K562 (cell line): ENCODE data around the gene TAF8. TPM values are rescaled to one million over a fixed set of nuclear protein-coding genes. Genes with fewer than 3 reads are reported as not detected.

Experiments
- ATAC-seq: fragments of 200-7000 bp; cut with Tn5 transposase; 3 replicates; pipeline ENCODE4 v1.9.1; 2020; ENCODE audit warnings: moderate library complexity
- BruUV-seq: library from RNA; stranded (reverse); fragments of 400-500 nt; replicated peaks from 2 replicates; lab custom pipeline; 2021; lab: Mats Ljungman, UMichigan
- CTCF ChIA-PET: fragments of 300-600 bp; formaldehyde crosslinking; extraction: SDS; loops from one replicate; lab custom pipeline; 2021; ENCODE audit warnings: low intra/inter-chr PET ratio; lab: Yijun Ruan, JAX
- POLR2A ChIA-PET: fragments of 300-600, 350-650 bp; sonication (Branson Sonifier 250); formaldehyde crosslinking; extraction: SDS; loops from one replicate; lab custom pipeline; 2021; ENCODE audit warnings: antibody characterized with exemption, inconsistent platforms; lab: Yijun Ruan, JAX
- DNase-seq, 4 experiments: peaks; one replicate each; pipeline versions ENCODE4 v3.0.0 to v3.0.0-alpha.2; 2011 to 2018; ENCODE audit warnings: low spot score in 3 of 4, mixed read lengths in 3 of 4; ENCODE audit errors: extremely low read depth in 1 of 4
- FAIRE-seq: peaks from 2 replicates; lab custom pipeline; 2011; peaks lifted over from hg19 to GRCh38; lab: Jason Lieb, UNC
- H2AFZ ChIP-seq: 2 replicates; pipeline ENCODE4 v1.6.0; 2011; ENCODE audit warnings: low read depth, low read length, control low read depth, inconsistent platforms
- H3K27ac ChIP-seq: fragments of 200-600 bp; 3 replicates; pipeline ENCODE4 v1.8.0; 2011; ENCODE audit warnings: low read depth, mild to moderate bottlenecking, control low read depth, inconsistent platforms, low read length, moderate library complexity, mixed read lengths; ENCODE audit errors: extremely low read depth
- H3K27me3 ChIP-seq, 2 experiments: fragments of 300-600 bp in 1 of 2; 2 replicates in 1 of 2; 3 replicates in 1 of 2; pipeline versions ENCODE4 v1.6.0 to v1.8.0; 2011; ENCODE audit warnings: inconsistent platforms in 2 of 2, low read length in 2 of 2, mild to moderate bottlenecking in 1 of 2, mixed read lengths in 1 of 2, moderate library complexity in 1 of 2; ENCODE audit not compliant: control insufficient read depth in 2 of 2, insufficient read depth in 2 of 2
- H3K36me3 ChIP-seq: fragments of 300-600 bp; 3 replicates; pipeline ENCODE4 v1.8.0; 2011; ENCODE audit warnings: mild to moderate bottlenecking, low read length, inconsistent platforms; ENCODE audit not compliant: control insufficient read depth, insufficient read depth
- H3K4me1 ChIP-seq, 2 experiments: fragments of 200-600 bp in 1 of 2; replicated peaks in 1 of 2; 2 replicates in 1 of 2; 3 replicates in 1 of 2; pipeline versions ENCODE4 v1.5.1 to v1.8.0; 2011; ENCODE audit warnings: inconsistent platforms in 2 of 2, low read length in 2 of 2, mild to moderate bottlenecking in 1 of 2, mixed read lengths in 1 of 2, moderate library complexity in 1 of 2; ENCODE audit not compliant: control insufficient read depth in 2 of 2, insufficient read depth in 2 of 2
- H3K4me2 ChIP-seq: 2 replicates; pipeline ENCODE4 v1.6.1; 2011; ENCODE audit warnings: low read length, control low read depth, inconsistent platforms, mixed read lengths; ENCODE audit not compliant: insufficient read depth
- H3K4me3 ChIP-seq: fragments of 200-600 bp; sonication (generic), shearing (Covaris generic); 2 replicates; pipeline ENCODE4 v1.5.1; 2016; ENCODE audit warnings: control low read depth, inconsistent platforms
- H3K79me2 ChIP-seq: fragments of 200-600 bp; 3 replicates; pipeline ENCODE4 v1.8.0; 2011; ENCODE audit warnings: low read length, inconsistent platforms; ENCODE audit not compliant: control insufficient read depth, insufficient read depth
- H3K9ac ChIP-seq, 2 experiments: 2 replicates each; pipeline versions ENCODE4 v1.6.0 to v1.6.1; 2011; ENCODE audit warnings: low read depth in 2 of 2, low read length in 2 of 2, control low read depth in 1 of 2, inconsistent platforms in 1 of 2, mild to moderate bottlenecking in 1 of 2, mixed read lengths in 1 of 2; ENCODE audit not compliant: insufficient read depth in 1 of 2
- H3K9me1 ChIP-seq: one replicate; pipeline ENCODE4 v1.6.0; 2011; ENCODE audit warnings: inconsistent platforms, mild to moderate bottlenecking, low read length, moderate library complexity; ENCODE audit not compliant: control insufficient read depth, insufficient read depth
- H3K9me3 ChIP-seq: replicated peaks from 2 replicates; pipeline ENCODE4 v1.5.1; 2011; ENCODE audit warnings: low read depth, low read length, inconsistent platforms; ENCODE audit not compliant: control insufficient read depth, insufficient read depth
- H4K20me1 ChIP-seq: replicated peaks from 2 replicates; pipeline ENCODE4 v1.6.1; 2011; ENCODE audit warnings: low read length, inconsistent platforms, mixed read lengths; ENCODE audit not compliant: control insufficient read depth, insufficient read depth
- ADNP ChIP-seq: fragments of 200-800 bp; sonication (Bioruptor generic); IDR thresholded peaks from 2 replicates; pipeline ENCODE4 v1.6.1; 2016; ENCODE audit warnings: missing genetic modification characterization, missing compliant biosample characterization
- ATF7 ChIP-seq: fragments of 450-650 bp; IDR thresholded peaks from 2 replicates; pipeline ENCODE4 v1.7.1; 2014; ENCODE audit warnings: mild to moderate bottlenecking, moderate library complexity
- BACH1 ChIP-seq: fragments of 200-800 bp; sonication (Bioruptor generic); IDR thresholded peaks from 2 replicates; pipeline ENCODE4 v1.6.1; 2016; ENCODE audit warnings: missing genetic modification characterization, missing compliant biosample characterization
- MEIS2 ChIP-seq: fragments of 450-650 bp; IDR thresholded peaks from 2 replicates; pipeline ENCODE4 v1.6.1; 2014; ENCODE audit warnings: mild to moderate bottlenecking; ENCODE audit not compliant: partially characterized antibody
- ZNF766 ChIP-seq: fragments of 200-800 bp; sonication (Bioruptor generic); conservative IDR thresholded peaks from 2 replicates; pipeline ENCODE4 v1.6.1; 2016; ENCODE audit warnings: missing genetic modification characterization, missing compliant biosample characterization
- WGBS: fragments of 100-300 bp; shearing (Covaris generic); methylation state at CpG from one replicate; pipeline ENCODE4 v1.1.6; 2016; ENCODE audit warnings: low coverage, mixed read lengths; ENCODE audit not compliant: insufficient coverage; ENCODE audit errors: missing lambda C conversion rate; 5-methylcytosine and 5-hydroxymethylcytosine counted together
- in situ Hi-C: fragments of 300-500 bp; cut with MboI; formaldehyde crosslinking; loops from 4 replicates; pipeline ENCODE4 v1.15.0; 2018; ENCODE audit warnings: inconsistent platforms, mixed read lengths
- intact Hi-C: fragments of 100-400 bp; cut with micrococcal nuclease; formaldehyde crosslinking; loops from 2 replicates; pipeline ENCODE4 v1.14.2; 2022
- polyA plus RNA-seq, 8 experiments: library from polyadenylated mRNA; depleted of rRNA in 4 of 8; stranded (reverse) in 5 of 8; unstranded in 3 of 8; fragments of >200 nt; fragmentation: Nextera tagmentation in 2 of 8; fragmentation: Illumina TruSeq in 1 of 8; extraction: Ambion mirVana in 2 of 8; extraction: Trizol in 1 of 8; gene quantifications; 2 replicates each; pipeline versions ENCODE4 v1.2.1 to v1.2.3, GENCODE V29; 2011 to 2014; ENCODE audit warnings: inconsistent platforms in 1 of 8, missing spikeins in 1 of 8
- total RNA-seq, 7 experiments: library from RNA; depleted of rRNA in 6 of 7; stranded (reverse); fragments of >200 nt in 6 of 7; fragmentation: Illumina TruSeq in 2 of 7; extraction: Trizol in 2 of 7; gene quantifications; 2 replicates each; pipeline versions ENCODE4 v1.2.1 to v1.2.3, GENCODE V29; 2011 to 2021; ENCODE audit warnings: low replicate concordance in 1 of 7
- TF ChIP-seq, protein P1 (sequence below): sonication (generic); formaldehyde crosslinking; IDR thresholded peaks from 2 replicates; pipeline ENCODE4 v1.5.0; 2020; ENCODE audit warnings: missing genetic modification reagents
- TF ChIP-seq, protein P2 (sequence below), 2 experiments: fragments of 450-650 bp; IDR thresholded peaks; 2 replicates each; pipeline ENCODE4 v1.6.1; 2016
- TF ChIP-seq, protein P3 (sequence below): fragments of 450-650 bp; IDR thresholded peaks from 2 replicates; pipeline ENCODE4 v1.6.1; 2016

The TAF8 gene
- total and polyA plus RNA-seq, 9 of the 15 experiments (the other 6 are each of a cell fraction or from before 2014, with no cell fraction given): 29.4 to 84.0 (median 52.6) TPM

DNA sequence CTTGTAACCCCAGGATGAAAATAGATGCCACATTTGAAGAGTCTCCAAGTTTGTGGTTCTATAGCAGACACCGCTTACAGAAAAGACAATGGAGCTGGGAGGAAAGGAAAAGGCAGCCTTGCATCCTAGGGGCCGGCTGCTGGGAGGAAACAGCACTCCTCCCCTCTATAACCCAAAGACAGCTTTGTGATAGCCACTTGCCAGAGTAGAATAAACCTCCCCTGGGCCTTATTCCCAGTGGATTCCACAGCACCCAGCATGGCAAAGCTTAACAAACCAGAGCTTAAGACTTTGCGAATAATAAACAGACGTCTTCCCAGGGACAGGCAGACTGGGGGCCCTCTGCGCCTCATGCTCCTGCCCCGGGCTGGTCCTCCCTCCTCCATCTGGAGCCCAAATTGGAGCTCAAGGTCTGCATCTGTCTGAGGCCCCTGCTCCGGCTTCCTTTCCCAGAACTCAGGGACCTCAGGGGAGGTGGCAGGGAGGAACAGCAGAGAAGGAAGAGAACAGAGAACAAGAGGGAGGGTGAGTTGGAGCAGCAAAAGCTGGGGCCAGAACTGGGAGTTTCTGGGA is 8.8 kb upstream of the TAF8 start:
- Histone ChIP-seq H3K4me1 (peaks cover 48 to 61% of the 10 kb centered on the region in 2 experiments), H2AFZ (peak overlapping the region; percentile 65), H4K20me1 (no peaks in the 10 kb centered on the region), H3K9ac (peak overlapping the region; percentile 31 to 32; a peak in 2 of 4 replicates), H3K36me3 (no peaks in the 10 kb centered on the region; the same call in 2 of the 3 replicates), H3K27me3 (no peaks in the 10 kb centered on the region), H3K4me3 (no peak overlapping the region), H3K27ac (no peak overlapping the region), H3K9me1 (no peaks in the 10 kb centered on the region), H3K79me2 (peaks cover 9% of the 10 kb centered on the region; the same call in 2 of the 3 replicates), H3K9me3 (no peaks in the 10 kb centered on the region), H3K4me2 (peak overlapping the region; percentile 9; the same call in 1 of the 2 replicates)
- peak in 1 of 4 experiments; percentile 8 for DNase-seq
- FAIRE-seq: no peak
- in situ Hi-C loops (loop anchor here (5.0 to 10.0 kb wide), 2 partner anchors 104 to 137 kb away; no protein-coding TSS in a partner anchor), intact Hi-C loops (loop anchor here (10.0 kb wide), 1 partner anchor 337 kb away; no protein-coding TSS in a partner anchor)
- 58% methylated on average over 7 of the region's 7 CpGs for WGBS
- BruUV-seq: no TSS peak
- ATAC-seq: no peak
- TF ChIP-seq ATF7: no peak
- 0 out of 2 replicates have a peak, but pooled peaks have one; percentile 26 for TF ChIP-seq ZNF766 (CRISPR knock-in tag)
- ChIA-PET CTCF (interaction anchor here (0.6 to 0.7 kb wide), 2 partner anchors 137 to 258 kb away, joined by 3 to 4 read pairs; no protein-coding TSS in a partner anchor), POLR2A (interaction anchor here (0.7 to 3.3 kb wide), 15 partner anchors 9 to 257 kb away, joined by 3 to 31 read pairs (median 3); partner anchors contain the start of genes CCND3, TAF8 and TOMM6)

DNA sequence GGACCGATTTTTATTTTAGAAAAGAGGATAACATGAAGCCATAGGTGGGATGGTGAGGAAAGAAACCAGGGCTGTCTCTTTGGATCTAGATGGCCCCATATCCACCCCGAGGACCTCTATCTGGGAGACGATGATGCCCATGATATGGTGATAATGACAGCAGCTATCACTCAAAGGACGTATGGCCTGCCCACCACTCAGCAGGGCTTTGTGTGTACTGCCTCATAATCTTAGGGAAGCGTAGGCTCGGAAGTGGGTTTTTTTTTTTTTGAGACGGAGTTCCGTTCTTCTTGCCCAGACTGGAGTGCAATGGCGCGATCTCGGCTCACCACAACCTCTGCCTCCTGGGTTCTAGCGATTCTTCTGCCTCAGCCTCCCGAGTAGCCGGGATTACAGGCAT is 8.2 kb upstream of the TAF8 start:
- POLR2A ChIA-PET: interaction anchor here (0.7 to 3.3 kb wide), 13 partner anchors 8 to 258 kb away, joined by 3 to 31 read pairs (median 3); partner anchors contain the start of genes CCND3, TAF8 and TOMM6
- ATAC-seq (no peak), DNase-seq (no peak), FAIRE-seq (no peak)
- Histone ChIP-seq H3K27ac (no peak overlapping the region), H4K20me1 (no peaks in the 10 kb centered on the region), H3K9me1 (no peaks in the 10 kb centered on the region), H3K79me2 (peaks cover 9% of the 10 kb centered on the region; the same call in 2 of the 3 replicates), H3K4me1 (peaks cover 52 to 66% of the 10 kb centered on the region in 2 experiments), H2AFZ (peak overlapping the region; percentile 65), H3K9ac (peak overlapping the region in 1 of 2 experiments; percentile 32; a peak in 1 of 4 replicates), H3K27me3 (no peaks in the 10 kb centered on the region), H3K36me3 (no peaks in the 10 kb centered on the region; the same call in 2 of the 3 replicates), H3K4me3 (no peak overlapping the region), H3K9me3 (no peaks in the 10 kb centered on the region), H3K4me2 (no peak overlapping the region)
- CTCF ChIA-PET: interaction anchor here (0.6 to 4.4 kb wide), 3 partner anchors 138 to 262 kb away, joined by 3 to 50 read pairs (median 4); partner anchors contain the start of genes FRS3 and PRICKLE4
- TF ChIP-seq, protein P1, sequence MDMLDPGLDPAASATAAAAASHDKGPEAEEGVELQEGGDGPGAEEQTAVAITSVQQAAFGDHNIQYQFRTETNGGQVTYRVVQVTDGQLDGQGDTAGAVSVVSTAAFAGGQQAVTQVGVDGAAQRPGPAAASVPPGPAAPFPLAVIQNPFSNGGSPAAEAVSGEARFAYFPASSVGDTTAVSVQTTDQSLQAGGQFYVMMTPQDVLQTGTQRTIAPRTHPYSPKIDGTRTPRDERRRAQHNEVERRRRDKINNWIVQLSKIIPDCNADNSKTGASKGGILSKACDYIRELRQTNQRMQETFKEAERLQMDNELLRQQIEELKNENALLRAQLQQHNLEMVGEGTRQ (CRISPR knock-in tag): no peak
- TF ChIP-seq, protein P2, sequence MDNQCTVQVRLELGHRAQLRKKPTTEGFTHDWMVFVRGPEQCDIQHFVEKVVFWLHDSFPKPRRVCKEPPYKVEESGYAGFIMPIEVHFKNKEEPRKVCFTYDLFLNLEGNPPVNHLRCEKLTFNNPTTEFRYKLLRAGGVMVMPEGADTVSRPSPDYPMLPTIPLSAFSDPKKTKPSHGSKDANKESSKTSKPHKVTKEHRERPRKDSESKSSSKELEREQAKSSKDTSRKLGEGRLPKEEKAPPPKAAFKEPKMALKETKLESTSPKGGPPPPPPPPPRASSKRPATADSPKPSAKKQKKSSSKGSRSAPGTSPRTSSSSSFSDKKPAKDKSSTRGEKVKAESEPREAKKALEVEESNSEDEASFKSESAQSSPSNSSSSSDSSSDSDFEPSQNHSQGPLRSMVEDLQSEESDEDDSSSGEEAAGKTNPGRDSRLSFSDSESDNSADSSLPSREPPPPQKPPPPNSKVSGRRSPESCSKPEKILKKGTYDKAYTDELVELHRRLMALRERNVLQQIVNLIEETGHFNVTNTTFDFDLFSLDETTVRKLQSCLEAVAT (IDR thresholded peaks at IDR 0.05): peak in 1 of 2 experiments; percentile 48; a peak in 1 of 4 replicates
- TF ChIP-seq, protein P3, sequence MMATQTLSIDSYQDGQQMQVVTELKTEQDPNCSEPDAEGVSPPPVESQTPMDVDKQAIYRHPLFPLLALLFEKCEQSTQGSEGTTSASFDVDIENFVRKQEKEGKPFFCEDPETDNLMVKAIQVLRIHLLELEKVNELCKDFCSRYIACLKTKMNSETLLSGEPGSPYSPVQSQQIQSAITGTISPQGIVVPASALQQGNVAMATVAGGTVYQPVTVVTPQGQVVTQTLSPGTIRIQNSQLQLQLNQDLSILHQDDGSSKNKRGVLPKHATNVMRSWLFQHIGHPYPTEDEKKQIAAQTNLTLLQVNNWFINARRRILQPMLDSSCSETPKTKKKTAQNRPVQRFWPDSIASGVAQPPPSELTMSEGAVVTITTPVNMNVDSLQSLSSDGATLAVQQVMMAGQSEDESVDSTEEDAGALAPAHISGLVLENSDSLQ: peak; percentile 40
- TF ChIP-seq BACH1: no peak
- peak; percentile 11 for TF ChIP-seq MEIS2
- no peak for TF ChIP-seq ADNP (tag)
- WGBS: 75% methylated on average over 13 of the region's 14 CpGs
- in situ Hi-C loops (loop anchor here (5.0 to 10.0 kb wide), 2 partner anchors 105 to 137 kb away; no protein-coding TSS in a partner anchor), intact Hi-C loops (loop anchor here (10.0 kb wide), 1 partner anchor 337 kb away; no protein-coding TSS in a partner anchor)
- no TSS peak for BruUV-seq
